NCI-H128 (cell line): ENCODE results near the gene SIGLEC12.
"Not testable (repeated sequence)": the region's sequence is repeated elsewhere in the genome, so short reads cannot be mapped to it uniquely, and the experiment has no call there.

Experiments used
- DNase-seq: peaks from one replicate; lab custom pipeline; 2025; ENCODE audit not compliant: unreplicated experiment; lab: John Stamatoyannopoulos, UW

The SIGLEC12 gene

GRCh38 chr19:51524666-51525264 lies 23.2 kb upstream of the SIGLEC12 start:
- no peak for DNase-seq

DNA sequence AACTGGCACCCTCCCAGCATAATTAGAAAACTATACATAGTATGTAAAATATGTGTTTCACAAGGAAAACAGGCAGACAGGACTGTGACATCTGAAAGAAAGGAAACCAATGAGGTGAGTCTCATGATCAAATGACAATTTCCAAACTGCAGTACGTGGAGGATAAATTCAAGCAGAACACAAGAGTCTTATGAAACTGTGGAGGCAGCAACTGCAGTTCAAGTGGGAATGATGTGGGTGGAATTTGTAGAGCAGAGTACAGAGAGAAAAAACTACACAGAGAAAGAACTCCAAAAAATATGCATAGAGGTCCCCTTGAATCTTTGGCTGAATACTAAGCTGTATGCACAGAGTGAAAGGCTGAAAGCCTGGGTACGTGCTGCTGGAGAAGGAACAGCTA lies 20.2 kb upstream of the SIGLEC12 start:
- DNase-seq = no peak

DNA sequence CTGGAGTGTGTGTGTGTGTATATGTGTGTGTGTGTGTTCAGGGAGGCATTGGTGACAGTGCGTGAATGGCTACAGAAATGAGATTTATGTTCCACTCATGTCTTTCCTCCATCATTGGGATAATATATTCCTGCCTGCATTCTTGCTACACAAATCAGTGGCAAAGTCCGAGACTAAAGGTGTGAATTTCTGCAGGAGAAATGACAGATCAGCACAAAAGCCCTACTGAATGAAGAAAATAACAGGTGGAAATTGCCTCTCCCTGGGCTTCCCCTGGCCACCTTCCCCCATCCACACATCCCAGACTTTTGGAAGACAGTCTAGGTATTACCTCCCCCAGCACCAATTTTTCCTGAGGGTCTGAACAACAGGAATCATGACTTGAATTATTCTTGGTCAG lies 19.8 kb upstream of the SIGLEC12 start:
- DNase-seq = no peak

DNA sequence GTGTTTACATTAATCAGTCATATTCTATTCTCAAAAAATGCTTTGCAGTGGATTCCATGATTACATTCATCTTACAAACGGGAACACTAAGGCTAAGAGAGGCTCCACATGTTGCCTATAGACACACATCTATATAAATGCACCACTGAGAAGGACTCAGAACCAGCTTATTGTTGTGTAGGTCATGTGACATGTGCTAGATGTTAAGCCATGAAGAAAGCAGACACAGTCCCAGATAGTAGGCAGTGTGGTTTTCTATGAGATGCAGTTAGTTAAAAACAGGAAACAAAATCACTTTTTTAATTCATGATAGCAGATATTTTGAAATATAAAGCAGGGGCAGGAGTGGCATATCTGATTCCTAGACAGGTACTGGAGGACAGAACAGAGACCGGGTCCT lies 19.1 kb upstream of the SIGLEC12 start:
- no peak for DNase-seq

GRCh38 chr19:51514866-51515481 lies 13.4 kb upstream of the SIGLEC12 start:
- no peak for DNase-seq

DNA sequence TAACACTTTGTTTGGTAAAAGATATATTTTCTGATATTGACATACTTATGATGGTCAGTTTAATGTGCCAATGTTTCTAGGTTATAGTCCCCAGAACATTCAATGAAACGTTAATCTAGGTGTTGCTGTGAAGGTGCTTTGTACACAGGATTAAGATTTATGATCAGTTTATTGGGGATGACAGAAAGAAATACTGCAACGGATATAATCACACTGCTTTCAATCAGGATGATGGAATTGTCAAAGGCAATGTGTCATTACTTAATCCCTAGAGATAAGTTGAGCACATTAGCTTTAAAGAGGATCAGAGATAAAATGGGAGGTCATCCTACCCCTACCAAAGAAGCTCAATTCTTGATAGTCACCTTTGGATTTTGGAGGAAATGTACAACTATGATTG lies 12.4 kb upstream of the SIGLEC12 start:
- DNase-seq = no peak

DNA sequence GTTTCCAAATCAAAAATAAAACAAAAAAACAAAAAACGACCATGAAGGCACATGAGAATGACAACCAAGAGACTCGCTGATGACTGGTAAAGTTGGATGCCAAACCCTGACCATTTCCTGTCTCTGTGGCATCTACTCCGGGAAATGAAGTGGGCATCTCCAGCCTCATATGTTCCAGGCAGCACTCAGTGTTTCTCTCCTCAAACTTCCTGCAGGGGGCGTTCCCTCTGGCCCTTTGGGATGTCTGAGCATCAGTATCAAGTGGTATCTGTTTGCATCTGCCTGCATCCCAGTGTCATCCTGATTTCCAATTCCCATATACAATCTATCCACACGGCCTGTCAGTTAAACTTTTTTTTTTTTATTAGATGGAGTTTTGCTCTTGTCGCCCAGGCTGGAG lies 9.8 kb upstream of the SIGLEC12 start:
- DNase-seq = no peak

- no peak for DNase-seq
These were observed 8.4 kb upstream of the SIGLEC12 start for GRCh38 chr19:51509823-51510660.

GRCh38 chr19:51508059-51508733 lies 6.6 kb upstream of the SIGLEC12 start:
- DNase-seq = no peak

DNA sequence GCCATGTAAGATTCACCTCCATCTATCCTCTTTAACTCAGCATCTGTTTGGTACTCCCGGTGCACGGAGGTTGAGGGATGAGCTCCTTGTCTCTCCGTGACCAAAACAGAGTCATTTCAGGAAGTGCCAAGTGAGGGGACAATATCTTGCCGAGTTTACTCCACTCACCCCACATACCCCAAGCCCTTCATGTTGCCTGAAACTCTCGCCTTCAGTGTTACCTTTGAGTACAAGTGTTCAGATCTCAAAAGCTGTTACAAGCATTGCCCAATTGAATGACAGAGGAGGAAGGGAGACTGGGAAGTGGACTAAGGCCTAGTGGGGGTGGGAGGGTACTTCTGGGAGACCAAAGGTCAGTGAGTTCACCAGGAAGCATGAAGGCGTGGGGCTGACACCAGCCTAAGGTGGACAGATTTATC lies 6.0 kb upstream of the SIGLEC12 start:
- DNase-seq = no peak

GRCh38 chr19:51507192-51507591 lies 5.6 kb upstream of the SIGLEC12 start:
- DNase-seq = no peak

GRCh38 chr19:51505904-51506303 lies 4.3 kb upstream of the SIGLEC12 start:
- no peak for DNase-seq

DNA sequence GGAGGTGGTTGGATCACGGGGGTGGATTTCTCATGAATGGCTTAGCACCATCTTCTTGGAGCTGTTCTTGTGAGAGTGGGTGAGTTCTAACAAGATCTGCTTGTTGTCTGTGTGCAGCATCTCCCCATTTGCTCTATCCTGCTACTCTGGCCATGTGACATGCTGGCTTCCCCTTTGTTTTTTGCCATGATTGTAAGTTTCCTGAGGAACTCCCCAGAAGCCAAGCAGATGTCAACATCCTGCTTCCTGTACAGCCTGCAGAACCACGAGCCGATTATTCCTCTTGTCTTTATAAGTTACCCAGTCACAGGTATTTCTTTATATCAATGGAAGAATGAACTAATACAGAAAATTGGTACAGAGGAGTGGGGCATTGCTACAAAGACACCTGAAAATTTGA lies 2.3 kb upstream of the SIGLEC12 start:
- DNase-seq = no peak

GRCh38 chr19:51503286-51503817 lies 1.8 kb upstream of the SIGLEC12 start:
- no peak for DNase-seq

GRCh38 chr19:51500931-51501330 lies 669 bp downstream of the SIGLEC12 start:
- not testable (repeated sequence) for DNase-seq

- DNase-seq = no peak
These were observed 3.9 kb downstream of the SIGLEC12 start for GRCh38 chr19:51497666-51498065.

- DNase-seq = no peak
These were observed 7.8 kb downstream of the SIGLEC12 start for GRCh38 chr19:51493776-51494175.

DNA sequence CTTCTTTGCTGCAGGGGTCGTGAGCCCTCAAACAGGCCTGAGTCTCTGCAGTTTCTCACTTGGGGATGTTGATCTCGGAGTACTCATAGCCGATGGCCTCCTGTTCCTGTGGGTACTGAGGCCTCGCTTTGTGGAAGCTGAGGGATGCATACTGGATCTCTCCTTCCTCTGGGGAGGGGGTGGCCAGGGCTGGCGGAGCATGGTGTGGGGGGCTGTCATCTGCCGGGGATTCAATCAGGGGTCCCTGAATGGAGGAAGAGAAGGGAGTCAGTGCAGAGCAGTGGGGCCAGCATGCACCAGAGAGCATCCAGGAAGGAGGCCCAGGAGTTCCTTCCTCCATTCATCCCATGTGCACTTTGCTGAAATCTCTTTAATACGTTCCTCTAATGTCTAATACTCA lies 10.0 kb downstream of the SIGLEC12 start:
- DNase-seq = no peak

DNA sequence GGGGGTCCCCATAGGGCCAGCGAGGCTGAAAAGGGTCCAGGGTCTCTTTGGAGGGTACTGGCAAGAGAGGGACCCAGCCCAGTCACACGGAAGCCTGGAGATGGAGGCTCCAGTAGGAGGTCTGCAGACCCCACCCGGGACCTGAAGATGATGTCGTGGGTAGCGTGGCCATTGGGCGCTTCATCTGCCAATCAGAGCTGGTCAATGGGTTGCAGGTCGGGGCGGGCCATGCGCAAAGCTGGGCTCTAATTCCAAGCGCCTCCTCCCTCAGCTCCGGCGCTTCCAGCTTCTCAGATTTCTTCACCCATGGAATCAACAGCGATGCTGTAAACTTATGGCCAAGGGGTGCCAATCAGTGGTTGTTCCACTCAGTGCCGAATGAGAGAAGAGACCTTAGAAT lies 10.9 kb downstream of the SIGLEC12 start:
- no peak for DNase-seq

- no peak for DNase-seq
These were observed 12.5 kb downstream of the SIGLEC12 start for GRCh38 chr19:51489113-51489512.

DNA sequence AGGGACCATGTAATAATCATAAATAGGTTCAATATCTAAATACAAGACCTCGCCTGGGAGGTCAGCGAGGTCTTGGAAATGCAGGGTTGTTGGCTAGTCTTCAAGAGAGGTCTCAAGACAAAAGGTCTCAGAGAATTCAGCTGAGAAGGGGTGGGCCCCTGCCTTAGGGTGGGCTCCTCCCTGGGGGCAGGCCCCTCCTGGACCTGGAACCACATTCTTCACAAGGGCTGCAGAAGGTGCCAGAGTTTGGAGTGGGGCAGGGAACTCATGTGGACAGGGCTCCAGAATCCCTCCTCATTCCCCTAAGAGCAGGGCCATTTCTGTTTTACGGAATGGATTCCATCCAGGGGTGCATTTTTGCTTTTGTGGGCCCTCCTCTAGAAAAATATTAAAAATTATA lies 13.1 kb downstream of the SIGLEC12 start:
- DNase-seq = no peak
